HG03280 (cell line): Measurements from ENCODE around the gene PUS1.
A peak's percentile ranks its signal among the peaks of the same experiment; 100 is the strongest.

Experiments
- ATAC-seq: cut with Tn5 transposase; IDR thresholded peaks from one replicate; pipeline ENCODE4 v1.9.1; 2021; ENCODE audit warnings: mild to moderate bottlenecking, moderate library complexity; ENCODE audit not compliant: unreplicated experiment

The PUS1 gene

DNA sequence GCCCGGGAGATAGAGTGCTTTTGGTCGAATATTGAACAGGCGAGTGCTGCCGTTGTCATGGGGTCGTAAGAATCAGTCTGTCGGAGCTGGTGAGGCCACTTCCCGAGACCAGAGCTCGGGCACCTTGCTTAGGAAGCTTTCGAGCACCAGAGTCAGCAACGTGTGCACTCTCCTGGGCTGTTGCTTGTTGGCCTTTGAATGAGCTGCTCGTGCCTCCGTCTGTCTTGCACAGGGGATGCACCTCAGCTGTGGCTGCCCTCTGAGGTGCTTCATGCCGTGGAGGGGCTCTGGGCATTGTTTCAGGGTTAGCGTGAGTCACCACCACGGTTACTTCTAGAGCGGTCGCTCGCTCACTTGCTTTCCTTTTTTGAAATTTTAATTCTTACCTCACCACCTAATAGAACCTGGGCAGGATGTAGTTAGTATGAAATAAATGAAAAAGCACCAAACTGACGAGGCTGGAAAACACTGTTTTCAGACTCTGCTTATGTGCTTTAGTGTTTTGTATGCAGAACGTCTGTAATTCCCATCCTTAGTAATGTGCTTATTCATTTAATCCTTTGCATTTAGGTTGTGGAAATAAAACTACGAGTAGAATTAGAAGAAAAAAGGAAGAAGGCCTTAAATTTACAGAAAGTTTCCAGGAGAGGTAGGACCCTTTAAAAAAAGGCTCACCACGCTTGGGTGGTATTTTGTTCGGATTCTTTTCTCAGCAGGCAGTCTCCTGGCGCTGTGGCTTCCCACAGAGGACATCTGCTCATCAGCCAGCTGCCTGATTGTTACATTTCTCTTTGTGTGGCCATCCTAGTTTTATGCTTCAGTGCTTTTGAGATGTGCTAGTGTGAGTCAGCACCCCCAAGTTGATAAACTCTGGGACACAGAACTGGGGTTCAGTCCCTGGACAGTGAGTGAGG is 61.2 kb downstream of the PUS1 start:
- ATAC-seq = no peak

DNA sequence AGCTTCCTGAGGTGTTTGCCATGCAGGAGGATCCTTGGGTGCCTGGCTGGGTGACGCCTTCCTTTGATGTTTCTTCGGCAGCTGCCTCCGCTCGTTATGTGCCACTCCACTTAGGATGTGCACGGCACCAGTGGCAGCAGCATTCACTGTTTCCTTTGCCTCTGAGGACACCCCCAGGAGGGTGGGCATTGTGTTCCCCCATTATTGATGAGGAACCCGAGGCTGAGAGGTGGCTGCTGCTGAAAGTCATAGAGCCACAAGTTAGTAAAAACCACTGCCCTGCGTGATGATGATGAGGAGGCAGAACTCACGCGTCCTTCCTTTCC is 61.9 kb downstream of the PUS1 start:
- ATAC-seq = no peak

DNA sequence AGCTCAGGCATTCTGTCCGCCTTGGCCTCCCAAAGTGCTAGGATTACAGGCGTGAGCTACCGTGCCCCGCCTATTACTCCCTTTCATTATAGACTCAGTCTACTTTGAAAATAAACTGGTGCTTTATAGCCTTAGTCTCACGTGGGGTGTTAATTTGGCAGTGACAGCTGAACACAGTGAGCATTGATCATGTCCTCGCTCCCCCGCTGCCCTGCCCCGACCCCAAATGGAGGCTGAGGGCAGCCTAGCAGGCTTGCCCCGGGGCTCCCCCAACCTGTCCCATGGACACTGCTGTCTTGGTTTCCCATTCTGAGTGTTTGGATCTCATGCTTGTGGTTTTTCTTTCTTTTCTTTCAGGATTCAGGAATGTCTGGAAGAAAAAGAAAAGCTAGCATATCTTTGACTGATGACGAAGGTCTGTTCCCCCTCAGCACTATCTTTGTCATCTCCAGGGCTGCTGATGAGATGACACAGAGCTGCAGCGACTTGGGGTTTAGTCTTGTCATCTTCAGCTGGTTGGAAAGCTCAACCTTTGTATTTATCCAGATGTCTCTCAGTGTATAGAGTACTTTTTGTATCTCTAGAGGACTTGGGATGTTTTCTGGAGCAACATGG is 62.8 kb downstream of the PUS1 start:
- ATAC-seq = no peak

DNA sequence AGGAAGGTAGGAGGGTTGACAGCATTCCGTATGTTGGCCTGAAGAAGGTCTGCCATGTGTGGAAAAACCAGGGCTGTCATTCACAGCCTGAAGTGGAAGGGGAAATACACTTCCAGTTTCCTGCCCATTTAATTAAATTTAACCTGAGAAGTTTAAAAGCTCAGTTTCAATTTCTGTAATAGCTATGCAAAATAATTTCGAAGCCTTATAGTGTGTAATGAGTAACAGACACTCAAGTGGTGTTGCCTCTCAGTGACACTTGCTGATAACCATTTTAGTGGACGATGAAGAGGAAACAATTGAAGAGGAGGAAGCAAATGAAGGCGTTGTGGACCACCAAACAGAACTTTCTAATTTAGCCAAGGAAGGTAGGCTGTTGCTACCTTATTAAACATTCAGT is 65.5 kb downstream of the PUS1 start:
- ATAC-seq = peak; percentile 57
